ENCODE data around the gene CLSTN2. TPM values are rescaled to one million over a fixed set of nuclear protein-coding genes. Genes with fewer than 3 reads are reported as not detected.

The CLSTN2 gene
- total RNA-seq, 1 experiment from 2014 or later = not detected

DNA sequence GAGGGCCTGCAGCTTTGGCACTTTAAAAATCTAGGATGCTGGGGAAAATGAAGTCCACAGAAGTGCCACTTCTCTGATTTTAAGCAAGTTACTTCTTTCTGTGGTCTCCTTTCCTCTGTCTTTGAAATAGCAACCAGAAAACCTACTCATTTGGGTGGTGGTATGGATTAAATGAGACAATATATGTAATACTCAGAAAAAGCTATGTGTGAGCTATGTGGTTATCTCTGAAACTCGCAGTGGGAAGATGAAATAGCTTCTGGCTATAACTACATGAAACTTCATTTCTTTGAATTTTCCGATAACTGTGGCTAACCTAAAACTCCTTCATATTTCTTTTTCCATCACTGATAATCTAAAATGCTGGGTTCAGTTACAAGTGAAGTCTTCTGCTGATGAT, 368.9 kb downstream of the CLSTN2 start:
- H3K9me2 ChIP-seq (replicated peaks; ENCODE audit: low read length) = no peaks in the 10 kb centered on the region
- H3K9me3 ChIP-seq (ENCODE audit: low read length) = no peaks in the 10 kb centered on the region
- H3K27ac ChIP-seq (ENCODE audit: low read length) = no peak overlapping the region
- no peak overlapping the region for H3K4me3 ChIP-seq (ENCODE audit: low read length)
- H3K27me3 ChIP-seq (ENCODE audit: low read length) = no peaks in the 10 kb centered on the region
- DNase-seq (no peak), ATAC-seq (no peak)
- TF ChIP-seq, protein P1, sequence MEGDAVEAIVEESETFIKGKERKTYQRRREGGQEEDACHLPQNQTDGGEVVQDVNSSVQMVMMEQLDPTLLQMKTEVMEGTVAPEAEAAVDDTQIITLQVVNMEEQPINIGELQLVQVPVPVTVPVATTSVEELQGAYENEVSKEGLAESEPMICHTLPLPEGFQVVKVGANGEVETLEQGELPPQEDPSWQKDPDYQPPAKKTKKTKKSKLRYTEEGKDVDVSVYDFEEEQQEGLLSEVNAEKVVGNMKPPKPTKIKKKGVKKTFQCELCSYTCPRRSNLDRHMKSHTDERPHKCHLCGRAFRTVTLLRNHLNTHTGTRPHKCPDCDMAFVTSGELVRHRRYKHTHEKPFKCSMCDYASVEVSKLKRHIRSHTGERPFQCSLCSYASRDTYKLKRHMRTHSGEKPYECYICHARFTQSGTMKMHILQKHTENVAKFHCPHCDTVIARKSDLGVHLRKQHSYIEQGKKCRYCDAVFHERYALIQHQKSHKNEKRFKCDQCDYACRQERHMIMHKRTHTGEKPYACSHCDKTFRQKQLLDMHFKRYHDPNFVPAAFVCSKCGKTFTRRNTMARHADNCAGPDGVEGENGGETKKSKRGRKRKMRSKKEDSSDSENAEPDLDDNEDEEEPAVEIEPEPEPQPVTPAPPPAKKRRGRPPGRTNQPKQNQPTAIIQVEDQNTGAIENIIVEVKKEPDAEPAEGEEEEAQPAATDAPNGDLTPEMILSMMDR (conservative IDR thresholded peaks at IDR 0.05; ENCODE audit: low read depth, low read length) = no peak
- no peak for TF ChIP-seq EZH2phosphoT487 (IDR thresholded peaks at IDR 0.05; ENCODE audit: borderline replicate concordance, low read length)
- TF ChIP-seq EZH2 (IDR thresholded peaks at IDR 0.05; ENCODE audit: low read length, unreplicated experiment) = no peak
- H3K79me2 ChIP-seq (ENCODE audit: low read length) = no peaks in the 10 kb centered on the region
- BruUV-seq (replicated peaks) = no TSS peak
- H2AFZ ChIP-seq (ENCODE audit: low read length) = no peak overlapping the region
- no peak overlapping the region for H3K9ac ChIP-seq (ENCODE audit: low read length)
- H3K36me3 ChIP-seq (ENCODE audit: low read depth, low read length) = no peaks in the 10 kb centered on the region
- CTCF ChIA-PET = no interaction called here
- POLR2A ChIA-PET (ENCODE audit: unreplicated experiment) = no interaction called here
- H4K20me1 ChIP-seq (ENCODE audit: low read length) = no peaks in the 10 kb centered on the region
- no peaks in the 10 kb centered on the region for H3K4me1 ChIP-seq (ENCODE audit: insufficient read depth, low read length)
- intact Hi-C loops (cut with micrococcal nuclease) = no loop called here
- no peaks in the 10 kb centered on the region for H3F3A ChIP-seq (ENCODE audit: low read length, unreplicated experiment)
- H3K4me2 ChIP-seq (ENCODE audit: low read length) = no peak overlapping the region

DNA sequence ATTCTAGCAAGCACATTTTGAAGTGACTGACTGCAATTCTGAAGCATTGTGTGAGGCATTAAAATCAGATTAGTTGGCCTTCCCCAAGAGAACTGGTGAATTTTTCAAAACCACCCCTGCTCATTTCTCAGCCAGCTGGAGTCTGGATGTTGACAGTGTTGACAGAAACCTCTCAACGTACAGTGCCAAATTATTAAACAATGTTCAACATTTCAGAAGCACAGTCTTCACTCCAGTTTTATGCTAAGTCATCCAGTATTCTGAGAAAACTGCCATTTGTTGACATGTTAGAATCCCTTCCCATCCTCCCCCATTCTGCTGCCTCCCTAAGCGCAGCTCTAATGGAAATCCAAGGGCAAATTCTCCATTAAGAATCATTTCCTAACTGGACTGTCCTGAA, 373.6 kb downstream of the CLSTN2 start:
- Histone ChIP-seq H2AFZ (ENCODE audit: low read length) (no peak overlapping the region), H3K4me2 (ENCODE audit: low read length) (no peak overlapping the region), H3K9ac (ENCODE audit: low read length) (no peak overlapping the region), H3K36me3 (ENCODE audit: low read depth, low read length) (no peaks in the 10 kb centered on the region), H3K27me3 (ENCODE audit: low read length) (no peaks in the 10 kb centered on the region), H3F3A (ENCODE audit: low read length, unreplicated experiment) (no peaks in the 10 kb centered on the region), H3K27ac (ENCODE audit: low read length) (no peak overlapping the region), H3K4me3 (ENCODE audit: low read length) (no peak overlapping the region), H3K4me1 (ENCODE audit: insufficient read depth, low read length) (no peaks in the 10 kb centered on the region), H3K79me2 (ENCODE audit: low read length) (no peaks in the 10 kb centered on the region), H3K9me3 (ENCODE audit: low read length) (no peaks in the 10 kb centered on the region), H4K20me1 (ENCODE audit: low read length) (no peaks in the 10 kb centered on the region), H3K9me2 (replicated peaks; ENCODE audit: low read length) (no peaks in the 10 kb centered on the region)
- BruUV-seq (replicated peaks) = no TSS peak
- ChIA-PET CTCF (no interaction called here), POLR2A (ENCODE audit: unreplicated experiment) (no interaction called here)
- DNase-seq = no peak
- intact Hi-C loops (cut with micrococcal nuclease) = no loop called here
- no peak for ATAC-seq
- TF ChIP-seq EZH2 (IDR thresholded peaks at IDR 0.05; ENCODE audit: low read length, unreplicated experiment) (no peak), EZH2phosphoT487 (IDR thresholded peaks at IDR 0.05; ENCODE audit: borderline replicate concordance, low read length) (no peak)
- TF ChIP-seq, protein P1 (conservative IDR thresholded peaks at IDR 0.05; ENCODE audit: low read depth, low read length) = no peak

DNA sequence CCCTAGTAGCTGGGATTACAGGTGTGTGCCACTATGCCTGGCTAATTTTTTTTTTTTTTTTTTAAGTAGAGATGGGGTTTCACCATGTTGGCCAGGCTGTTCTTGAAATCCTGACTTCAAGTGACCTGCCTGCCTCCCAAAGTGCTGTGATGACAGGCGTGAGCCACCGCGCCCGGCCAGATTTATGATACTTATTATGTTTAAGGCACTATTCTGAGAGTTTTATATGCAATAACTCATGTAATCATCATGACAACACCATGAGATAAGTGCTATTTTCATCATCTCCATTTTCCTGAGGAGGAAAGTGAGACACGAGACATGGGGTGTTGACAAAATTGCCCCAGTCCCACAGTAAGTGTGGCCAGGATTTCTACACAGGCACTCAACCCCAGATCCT, 376.4 kb downstream of the CLSTN2 start:
- Histone ChIP-seq H3K27me3 (ENCODE audit: low read length) (no peaks in the 10 kb centered on the region), H2AFZ (ENCODE audit: low read length) (no peak overlapping the region), H3K27ac (ENCODE audit: low read length) (no peak overlapping the region), H4K20me1 (ENCODE audit: low read length) (no peaks in the 10 kb centered on the region), H3K9me3 (ENCODE audit: low read length) (no peaks in the 10 kb centered on the region), H3K36me3 (ENCODE audit: low read depth, low read length) (no peaks in the 10 kb centered on the region), H3K4me1 (ENCODE audit: insufficient read depth, low read length) (no peaks in the 10 kb centered on the region), H3K9ac (ENCODE audit: low read length) (no peak overlapping the region), H3K4me2 (ENCODE audit: low read length) (no peak overlapping the region), H3K9me2 (replicated peaks; ENCODE audit: low read length) (no peaks in the 10 kb centered on the region), H3F3A (ENCODE audit: low read length, unreplicated experiment) (no peaks in the 10 kb centered on the region), H3K79me2 (ENCODE audit: low read length) (no peaks in the 10 kb centered on the region), H3K4me3 (ENCODE audit: low read length) (no peak overlapping the region)
- ChIA-PET CTCF (no interaction called here), POLR2A (ENCODE audit: unreplicated experiment) (no interaction called here)
- ATAC-seq (no peak), DNase-seq (no peak)
- no TSS peak for BruUV-seq (replicated peaks)
- intact Hi-C loops (cut with micrococcal nuclease) = no loop called here
- TF ChIP-seq, protein P1 (conservative IDR thresholded peaks at IDR 0.05; ENCODE audit: low read depth, low read length) = no peak
- TF ChIP-seq EZH2phosphoT487 (IDR thresholded peaks at IDR 0.05; ENCODE audit: borderline replicate concordance, low read length) (no peak), EZH2 (IDR thresholded peaks at IDR 0.05; ENCODE audit: low read length, unreplicated experiment) (no peak)

Data from PC-3 (cell line).